GM21447 (cell line): ENCODE data around the gene THOC1.

Experiments used
- ATAC-seq: cut with Tn5 transposase; IDR thresholded peaks from one replicate; pipeline ENCODE4 v1.9.1; 2021; ENCODE audit not compliant: unreplicated experiment

Gene THOC1

DNA sequence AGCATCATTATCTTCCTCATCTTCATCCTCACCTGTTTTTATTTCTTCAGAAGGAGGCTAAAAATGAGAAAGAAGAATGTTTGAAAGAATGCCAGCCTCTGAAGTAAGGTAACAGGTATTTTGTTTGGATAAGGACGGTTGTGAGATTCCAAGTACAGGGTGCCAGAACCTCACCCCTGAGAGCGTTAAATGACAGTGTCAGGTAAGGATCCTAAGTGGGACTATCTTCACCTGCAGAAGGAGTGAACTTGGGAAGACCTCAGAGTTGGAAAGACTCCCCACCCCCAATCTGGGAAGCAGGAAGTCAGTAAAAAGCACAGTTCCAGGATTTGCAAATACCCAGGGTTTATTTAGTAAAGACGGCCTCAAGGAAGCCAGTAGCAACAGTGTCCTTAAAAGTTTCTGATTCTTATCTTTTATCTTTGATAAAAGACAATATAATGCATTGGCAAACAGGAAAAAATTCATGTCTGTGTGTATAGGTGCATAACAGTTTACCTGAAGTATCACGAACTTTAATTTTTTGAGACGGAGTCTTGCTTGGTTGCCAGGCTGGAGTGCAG, 52.3 kb downstream of the THOC1 start:
- no peak for ATAC-seq

DNA sequence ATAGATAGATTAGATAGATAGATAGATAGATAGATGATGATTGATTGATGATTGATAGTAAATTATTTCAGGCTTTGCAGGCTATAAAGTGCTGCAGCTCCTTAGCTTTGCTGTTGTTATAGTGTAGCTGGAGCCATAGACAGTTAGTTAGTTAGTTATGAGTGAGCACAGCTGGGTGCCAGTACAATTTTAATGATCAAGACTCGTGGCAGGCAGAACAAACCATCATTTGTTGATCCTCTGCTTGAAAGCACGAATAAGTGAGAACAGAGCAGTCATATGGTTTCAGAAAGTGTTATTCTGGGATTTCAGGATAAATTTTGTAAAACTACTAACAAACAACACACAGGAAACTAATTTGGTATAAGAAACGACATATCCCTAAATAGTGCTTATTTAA, 53.9 kb downstream of the THOC1 start:
- no peak for ATAC-seq

DNA sequence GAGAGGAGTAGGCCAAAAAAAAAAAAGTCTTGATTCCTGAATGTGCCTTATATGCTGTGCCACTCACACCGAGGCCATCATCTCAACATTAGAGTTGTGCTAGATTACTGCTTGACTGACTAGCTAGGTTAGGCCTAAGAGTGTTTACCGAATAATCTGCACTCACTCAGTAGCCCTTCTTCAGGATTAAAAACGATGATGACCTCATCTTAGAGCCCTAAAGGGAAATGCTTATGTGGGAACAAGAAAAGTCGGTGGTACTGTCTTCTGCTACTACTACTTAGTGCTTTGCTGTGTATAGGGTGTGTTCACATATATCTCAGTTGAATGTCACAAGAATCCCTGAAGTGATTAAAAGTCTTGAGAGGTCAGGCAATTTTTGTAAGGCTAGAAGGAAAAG, 54.3 kb downstream of the THOC1 start:
- ATAC-seq: no peak

DNA sequence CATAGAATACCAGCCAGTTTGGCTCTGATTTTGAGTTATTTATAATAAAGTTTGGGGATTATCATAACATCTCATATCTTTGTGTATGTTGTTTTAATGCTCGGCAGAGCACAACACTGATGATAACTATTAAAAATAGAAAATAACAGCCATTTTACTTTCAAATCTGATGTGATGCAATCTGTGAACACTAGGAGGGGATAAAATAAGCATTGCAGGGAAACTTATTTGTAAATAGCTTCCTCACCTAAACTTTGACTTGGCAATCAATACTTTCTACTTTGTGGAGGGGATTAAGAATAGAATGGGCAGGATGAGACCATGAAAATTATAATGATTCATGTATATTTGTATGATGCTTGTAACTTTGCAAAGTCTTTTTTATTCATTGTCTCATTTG, 55.1 kb downstream of the THOC1 start:
- ATAC-seq: no peak

DNA sequence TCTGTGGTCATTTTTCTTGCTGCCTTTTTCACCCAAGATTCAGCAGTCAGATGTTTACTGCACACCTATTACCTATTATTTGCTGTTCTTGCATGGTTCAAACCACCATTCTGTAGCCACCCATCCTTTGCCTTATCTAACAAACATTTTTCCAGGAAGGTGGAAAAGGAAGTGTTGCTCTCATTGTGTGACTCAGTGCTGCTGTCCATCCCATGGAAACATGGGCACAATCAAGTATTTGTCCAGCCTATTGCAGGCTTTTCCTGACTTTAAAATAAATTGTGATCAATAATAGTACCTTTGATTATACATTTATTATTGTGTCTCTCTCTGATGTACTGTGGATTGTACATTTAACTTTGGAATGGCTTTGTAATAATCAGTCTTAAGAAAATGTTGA, 56.3 kb downstream of the THOC1 start:
- ATAC-seq: no peak

DNA sequence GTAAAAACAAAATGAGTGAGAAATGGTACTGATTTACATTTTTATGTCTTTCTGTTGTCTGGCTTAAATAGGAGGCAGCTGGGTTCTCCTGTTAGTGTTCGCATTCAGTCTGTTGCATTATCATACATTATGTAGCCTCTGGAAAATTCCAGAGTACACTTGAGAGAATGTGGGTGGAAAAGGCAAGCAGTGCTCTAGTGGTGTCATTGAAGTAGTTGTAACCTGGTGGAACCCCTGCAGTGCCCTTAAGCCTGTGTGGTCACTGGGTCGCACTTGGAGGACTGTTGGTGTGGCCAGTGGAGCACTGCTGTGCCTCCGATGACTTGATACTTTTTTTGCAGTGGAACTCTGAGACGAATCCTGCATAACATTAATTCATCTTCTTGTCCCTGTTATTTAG, 57.1 kb downstream of the THOC1 start:
- ATAC-seq: no peak

DNA sequence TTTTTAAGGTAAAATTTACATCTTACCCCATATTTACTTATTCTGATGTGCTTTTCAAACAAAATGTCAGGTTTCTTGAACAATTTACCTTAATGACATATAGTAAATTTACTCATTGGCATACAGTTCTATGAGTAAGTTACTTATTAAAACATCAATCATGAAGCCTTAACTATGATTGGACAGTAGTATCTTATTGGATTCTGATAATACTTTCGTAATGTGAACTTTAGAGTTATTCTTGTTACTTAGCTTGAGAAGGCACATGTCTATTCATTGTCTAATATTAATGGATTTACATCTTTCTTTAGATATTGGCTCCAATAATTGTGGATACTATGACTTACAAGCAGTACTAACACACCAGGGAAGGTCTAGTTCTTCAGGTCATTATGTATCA, 57.8 kb downstream of the THOC1 start:
- ATAC-seq: no peak

DNA sequence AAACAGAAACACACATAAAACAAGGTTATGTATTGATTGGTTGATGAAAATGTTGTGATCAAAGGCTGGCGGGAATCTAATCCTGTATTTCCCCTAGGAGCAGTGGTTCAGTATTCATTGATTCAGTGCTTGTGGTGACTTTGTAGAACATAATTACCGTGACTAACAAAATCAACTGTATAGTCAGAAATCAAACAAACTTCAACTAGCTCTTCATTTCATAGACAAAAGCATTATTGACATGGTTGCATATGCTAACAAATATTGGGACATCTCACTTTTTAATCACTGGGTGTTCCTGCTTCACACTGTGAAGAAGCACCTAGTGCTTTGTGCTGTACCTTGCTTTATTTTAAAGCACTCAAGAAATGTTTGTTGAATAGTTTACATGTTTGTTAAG, 68.1 kb downstream of the THOC1 start:
- ATAC-seq: no peak

DNA sequence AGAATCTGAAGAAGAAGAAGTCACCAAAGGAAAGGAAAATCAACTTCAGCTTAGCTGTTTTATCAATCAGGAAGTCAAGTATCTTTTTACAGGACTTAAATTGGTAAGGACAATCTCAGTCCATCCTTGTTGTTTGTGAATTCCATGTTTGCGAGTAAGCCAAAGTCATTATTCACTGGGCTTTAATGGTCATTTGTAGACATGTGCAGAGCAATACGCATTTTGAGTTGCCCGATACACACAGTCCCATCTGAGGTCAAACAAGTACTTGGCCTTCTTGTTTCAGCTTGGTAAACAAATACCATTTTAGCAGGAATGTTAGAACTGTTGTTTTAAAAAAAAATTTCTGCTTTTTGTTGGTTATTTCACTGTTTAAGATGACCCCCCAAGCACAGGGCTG, 68.6 kb downstream of the THOC1 start:
- no peak for ATAC-seq

DNA sequence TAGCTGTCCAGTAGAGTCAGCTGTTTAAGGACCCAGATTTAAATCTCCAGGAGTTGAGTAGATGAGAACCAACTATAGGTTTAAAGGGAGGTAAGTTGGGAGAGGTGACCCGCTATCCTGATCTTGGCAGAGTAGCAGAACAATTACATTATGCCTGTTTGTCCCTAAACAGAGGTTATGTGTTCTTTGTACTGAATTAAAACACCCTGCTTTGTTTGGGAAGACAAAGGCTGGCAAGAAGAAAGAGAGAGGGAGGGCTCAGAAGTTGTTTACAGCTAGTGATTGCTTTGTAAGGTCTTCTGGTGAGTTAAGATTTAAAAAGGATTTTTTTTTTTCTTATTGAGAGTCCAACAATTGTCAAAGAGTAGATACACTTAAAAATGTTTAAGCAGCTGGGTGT, 72.2 kb downstream of the THOC1 start:
- no peak for ATAC-seq

DNA sequence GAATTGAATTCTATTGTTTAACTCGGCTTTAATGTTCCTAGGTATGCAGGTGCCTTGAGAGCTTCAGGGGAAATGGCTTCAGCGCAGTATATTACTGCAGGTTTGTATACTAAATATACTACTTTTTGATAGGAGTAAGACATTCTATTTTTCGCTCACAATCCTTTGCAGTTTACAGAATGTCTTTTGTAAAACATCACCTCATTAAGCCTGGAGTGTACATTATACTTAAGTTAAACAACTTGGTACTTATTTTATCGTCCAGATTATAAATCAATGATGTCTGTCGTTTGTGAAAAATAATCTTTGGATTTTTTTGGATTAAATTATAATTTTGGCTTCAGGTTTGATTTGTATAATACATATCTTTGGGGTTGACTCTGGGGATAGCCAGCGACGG, 75.0 kb downstream of the THOC1 start:
- ATAC-seq: no peak

DNA sequence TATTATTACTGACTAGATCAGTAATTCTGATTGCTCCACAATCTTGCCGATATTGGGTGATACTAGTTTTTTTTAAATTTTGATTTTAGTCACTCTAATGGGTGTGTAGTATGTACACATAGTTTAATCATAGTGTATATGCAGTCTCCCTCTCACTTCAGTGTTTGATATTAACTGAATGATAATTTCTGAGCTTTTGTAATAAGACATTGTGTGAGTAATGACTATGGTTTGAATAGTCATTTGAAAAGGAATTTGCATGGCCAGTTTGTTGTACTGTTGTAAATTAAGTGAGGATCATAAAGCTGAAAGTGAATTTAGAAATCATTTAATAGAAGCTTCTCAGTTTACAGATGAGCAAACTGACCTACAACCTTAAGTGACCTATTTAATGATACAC, 76.1 kb downstream of the THOC1 start:
- no peak for ATAC-seq

DNA sequence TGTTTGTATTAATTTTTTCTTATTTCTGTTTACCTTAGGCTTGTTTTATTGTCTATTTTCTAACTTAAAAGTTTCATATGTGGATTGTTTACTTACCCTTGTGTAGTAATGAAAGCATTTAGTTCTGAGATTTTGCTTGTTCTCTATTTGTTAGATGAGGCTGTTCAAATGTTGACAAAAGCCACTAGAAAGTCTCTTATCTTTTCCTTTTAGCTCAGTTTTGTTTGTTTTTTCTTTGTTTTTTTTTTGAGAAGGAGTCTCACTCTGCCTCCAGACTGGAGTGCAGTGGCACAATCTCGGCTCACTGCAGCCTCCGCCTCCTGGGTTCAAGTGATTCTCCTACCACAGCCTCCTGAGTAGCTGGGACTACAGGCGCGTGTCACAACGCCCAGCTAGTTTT, 78.6 kb downstream of the THOC1 start:
- ATAC-seq: no peak

DNA sequence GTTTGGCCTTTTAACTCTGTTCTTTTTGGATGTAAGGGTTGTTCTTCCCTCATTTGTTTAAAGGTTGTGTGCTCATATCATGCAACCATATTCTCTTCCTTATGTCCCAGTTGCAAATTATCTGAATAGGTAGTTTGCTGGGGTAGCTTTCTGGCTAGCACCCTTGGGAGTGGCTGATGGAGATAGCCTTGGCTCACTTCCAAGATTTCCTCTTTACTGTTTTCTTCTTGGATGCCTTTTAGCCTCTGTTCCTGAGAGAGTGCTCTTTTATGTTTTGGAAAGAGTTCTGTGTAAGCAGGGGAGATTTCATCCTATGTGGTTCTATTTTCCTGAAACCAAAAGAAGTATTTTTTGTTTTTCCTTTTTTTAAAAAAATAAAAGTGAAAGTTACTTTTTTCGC, 84.1 kb downstream of the THOC1 start:
- no peak for ATAC-seq

DNA sequence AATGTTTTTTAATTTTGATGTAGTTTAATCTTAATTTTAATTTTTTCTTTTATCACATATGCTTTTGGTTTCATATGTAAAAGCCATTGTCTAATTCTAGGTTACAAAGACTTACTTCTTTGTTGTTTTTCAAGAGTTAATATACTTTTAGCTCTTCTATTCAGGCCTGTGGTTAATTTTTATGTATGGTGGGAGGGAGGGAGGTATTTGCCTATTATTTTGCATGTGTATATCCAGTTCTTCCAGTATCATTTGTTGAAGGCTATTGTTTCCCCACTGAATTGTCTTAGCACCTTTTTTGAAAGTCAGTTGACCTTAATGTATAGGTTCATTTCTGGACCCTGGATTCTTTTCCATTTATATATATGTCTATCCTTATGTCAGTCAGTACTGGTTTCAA, 86.1 kb downstream of the THOC1 start:
- no peak for ATAC-seq

DNA sequence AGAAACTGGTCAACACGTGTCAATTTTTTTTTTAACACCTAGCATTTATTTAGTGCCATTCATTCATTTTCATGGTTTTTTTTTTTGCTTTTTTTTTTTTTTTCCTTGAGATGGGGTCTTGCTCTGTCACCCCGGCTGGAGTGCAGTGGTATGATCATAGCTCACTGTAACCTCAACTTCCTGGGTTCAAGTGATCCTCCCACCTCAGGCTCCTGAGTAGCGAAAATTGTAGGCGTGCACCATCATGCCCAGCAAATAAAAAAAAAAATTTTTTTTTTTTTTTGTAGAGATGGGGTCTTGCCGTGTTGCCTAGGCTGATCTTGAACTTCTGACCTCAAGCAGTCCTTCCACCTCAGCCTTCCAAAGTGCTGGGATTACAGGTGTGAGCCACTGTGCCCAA, 88.3 kb downstream of the THOC1 start:
- ATAC-seq: no peak

DNA sequence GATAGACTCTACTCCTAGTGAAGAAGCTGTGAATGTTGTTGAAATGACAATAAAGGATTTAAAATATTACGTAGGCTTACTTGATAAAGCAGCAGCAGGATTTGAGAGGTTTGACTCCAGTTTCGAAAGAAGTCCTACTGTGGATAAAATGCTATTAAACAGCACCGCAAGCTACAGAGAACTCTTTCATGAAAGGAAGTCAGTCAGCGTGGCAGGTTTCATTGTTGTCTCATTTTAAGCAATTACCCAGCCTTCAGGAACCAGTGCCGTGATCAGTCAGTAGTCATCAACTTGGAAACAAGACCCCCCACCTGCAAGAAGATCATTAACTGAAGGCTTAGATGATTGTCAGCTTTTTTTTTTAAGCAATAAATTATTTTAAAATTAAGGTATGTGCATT, 95.5 kb downstream of the THOC1 start:
- no peak for ATAC-seq
